ENCODE data around the gene RNF149.

GRCh38 chr2:101256316-101256715 lies 52.2 kb downstream of the RNF149 start:
- no peak for TF ChIP-seq SPI1 (IDR thresholded peaks at IDR 0.05; ENCODE audit: borderline replicate concordance, low read depth)
- no peak for TF ChIP-seq POLR2AphosphoS5 (IDR thresholded peaks at IDR 0.05; ENCODE audit: low read depth)
- TF ChIP-seq CTCF (IDR thresholded peaks at IDR 0.05; ENCODE audit: insufficient read depth, low read length): no peak
- TF ChIP-seq REST (IDR thresholded peaks at IDR 0.05; ENCODE audit: insufficient replicate concordance, low read depth): no peak
- TF ChIP-seq GABPA (IDR thresholded peaks at IDR 0.05; ENCODE audit: low read depth): no peak
